MM.1S (cell line): ENCODE results near the gene MMP20.

Experiments
- DNase-seq: peaks from one replicate; pipeline ENCODE4 v3.0.0-alpha.2; 2015
- H2AFZ ChIP-seq: fragments of 300-600 bp; sonication (generic); 2 replicates; pipeline ENCODE4 v1.6.0; 2016; ENCODE audit warnings: antibody characterized with exemption, low read length
- H3F3A ChIP-seq: fragments of 300-600 bp; sonication (generic); 2 replicates; pipeline ENCODE4 v1.6.1; 2016; ENCODE audit warnings: mild to moderate bottlenecking, antibody characterized with exemption, low read length, moderate library complexity, mixed read lengths; ENCODE audit not compliant: insufficient read depth
- H3K27ac ChIP-seq: fragments of 300-600 bp; sonication (generic); 2 replicates; pipeline ENCODE4 v1.5.1; 2016; ENCODE audit warnings: mild to moderate bottlenecking, low read length
- H3K27me3 ChIP-seq: fragments of 300-600 bp; sonication (generic); replicated peaks from 2 replicates; pipeline ENCODE4 v1.6.0; 2016; ENCODE audit warnings: low read length; ENCODE audit not compliant: insufficient read depth
- H3K36me3 ChIP-seq: fragments of 300-600 bp; sonication (generic); replicated peaks from 2 replicates; pipeline ENCODE4 v1.6.1; 2016; ENCODE audit warnings: mild to moderate bottlenecking, low read length, mixed read lengths; ENCODE audit not compliant: insufficient read depth
- H3K4me1 ChIP-seq: fragments of 300-600 bp; sonication (generic); 2 replicates; pipeline ENCODE4 v1.6.1; 2016; ENCODE audit warnings: low read length, mixed read lengths
- H3K4me2 ChIP-seq: fragments of 300-600 bp; sonication (generic); 2 replicates; pipeline ENCODE4 v1.6.0; 2016; ENCODE audit warnings: low read depth, low read length
- H3K4me3 ChIP-seq: fragments of 300-600 bp; sonication (generic); 2 replicates; pipeline ENCODE4 v1.5.1; 2016; ENCODE audit warnings: low read length, mixed read lengths
- H3K79me2 ChIP-seq: fragments of 300-600 bp; sonication (generic); 2 replicates; pipeline ENCODE4 v1.6.1; 2016; ENCODE audit warnings: mixed run types, low read length, mixed read lengths
- H3K9ac ChIP-seq: fragments of 300-600 bp; sonication (generic); 2 replicates; pipeline ENCODE4 v1.6.1; 2016; ENCODE audit warnings: low read length, mixed read lengths
- H3K9me2 ChIP-seq: fragments of 300-600 bp; sonication (generic); replicated peaks from 2 replicates; pipeline ENCODE4 v1.6.1; 2016; ENCODE audit warnings: mild to moderate bottlenecking, low read length, mixed read lengths; ENCODE audit not compliant: insufficient read depth
- H3K9me3 ChIP-seq: fragments of 300-600 bp; sonication (generic); replicated peaks from 2 replicates; pipeline ENCODE4 v1.6.1; 2016; ENCODE audit warnings: mild to moderate bottlenecking, low read length, mixed read lengths; ENCODE audit not compliant: insufficient read depth
- H4K20me1 ChIP-seq: fragments of 300-600 bp; sonication (generic); 2 replicates; pipeline ENCODE4 v1.6.1; 2016; ENCODE audit warnings: mild to moderate bottlenecking, low read length, moderate library complexity, mixed read lengths; ENCODE audit not compliant: insufficient read depth
- EZH2 ChIP-seq: fragments of 300-600 bp; sonication (generic); optimal IDR thresholded peaks from 2 replicates; pipeline ENCODE3; 2017; ENCODE audit warnings: low read depth, mild to moderate bottlenecking, antibody characterized with exemption, low read length, mixed read lengths
- EZH2phosphoT487 ChIP-seq: fragments of 300-600 bp; sonication (generic); IDR thresholded peaks from 2 replicates; pipeline ENCODE4 v1.6.1; 2018; ENCODE audit warnings: antibody characterized with exemption, low read length
- TF ChIP-seq, protein P1 (sequence below): fragments of 300-600 bp; sonication (generic); IDR thresholded peaks from 2 replicates; pipeline ENCODE4 v1.5.1; 2016; ENCODE audit warnings: antibody characterized with exemption, low read length, mixed read lengths

Gene MMP20

DNA sequence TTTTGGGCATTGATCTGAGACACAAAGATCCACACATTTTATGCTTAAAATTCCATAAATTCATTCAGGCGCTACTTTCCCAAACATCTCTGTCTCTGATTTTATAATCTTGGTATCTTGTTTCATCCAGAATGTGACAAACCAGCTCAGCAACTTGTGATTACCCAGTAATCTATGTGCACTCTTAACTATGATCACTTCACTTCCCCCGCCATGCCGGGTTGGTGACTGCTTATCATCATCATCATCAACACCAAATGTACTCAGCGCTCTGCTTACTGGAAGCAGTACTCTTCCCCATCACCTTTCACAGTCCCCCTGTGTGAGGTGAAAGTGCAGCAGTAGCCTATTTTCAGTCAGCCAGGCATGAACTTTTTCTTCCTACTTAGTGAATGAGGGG is 79.4 kb downstream of the MMP20 start:
- Histone ChIP-seq H3K4me3 (no peak overlapping the region), H3K27me3 (no peaks in the 10 kb centered on the region), H3K79me2 (no peaks in the 10 kb centered on the region), H3K4me2 (no peak overlapping the region), H4K20me1 (no peaks in the 10 kb centered on the region), H3K4me1 (no peaks in the 10 kb centered on the region), H3K27ac (no peak overlapping the region), H3K9me2 (no peaks in the 10 kb centered on the region), H2AFZ (no peak overlapping the region), H3K9me3 (no peaks in the 10 kb centered on the region), H3F3A (no peaks in the 10 kb centered on the region), H3K36me3 (no peaks in the 10 kb centered on the region), H3K9ac (no peak overlapping the region)
- TF ChIP-seq EZH2 (no peak), EZH2phosphoT487 (no peak)
- TF ChIP-seq, protein P1, sequence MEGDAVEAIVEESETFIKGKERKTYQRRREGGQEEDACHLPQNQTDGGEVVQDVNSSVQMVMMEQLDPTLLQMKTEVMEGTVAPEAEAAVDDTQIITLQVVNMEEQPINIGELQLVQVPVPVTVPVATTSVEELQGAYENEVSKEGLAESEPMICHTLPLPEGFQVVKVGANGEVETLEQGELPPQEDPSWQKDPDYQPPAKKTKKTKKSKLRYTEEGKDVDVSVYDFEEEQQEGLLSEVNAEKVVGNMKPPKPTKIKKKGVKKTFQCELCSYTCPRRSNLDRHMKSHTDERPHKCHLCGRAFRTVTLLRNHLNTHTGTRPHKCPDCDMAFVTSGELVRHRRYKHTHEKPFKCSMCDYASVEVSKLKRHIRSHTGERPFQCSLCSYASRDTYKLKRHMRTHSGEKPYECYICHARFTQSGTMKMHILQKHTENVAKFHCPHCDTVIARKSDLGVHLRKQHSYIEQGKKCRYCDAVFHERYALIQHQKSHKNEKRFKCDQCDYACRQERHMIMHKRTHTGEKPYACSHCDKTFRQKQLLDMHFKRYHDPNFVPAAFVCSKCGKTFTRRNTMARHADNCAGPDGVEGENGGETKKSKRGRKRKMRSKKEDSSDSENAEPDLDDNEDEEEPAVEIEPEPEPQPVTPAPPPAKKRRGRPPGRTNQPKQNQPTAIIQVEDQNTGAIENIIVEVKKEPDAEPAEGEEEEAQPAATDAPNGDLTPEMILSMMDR, result no peak
- DNase-seq, result no peak

GRCh38 chr11:102544594-102544993 is 80.5 kb downstream of the MMP20 start:
- no peak overlapping the region for H3K4me2 ChIP-seq
- H3K27ac ChIP-seq, result no peak overlapping the region
- no peaks in the 10 kb centered on the region for H3F3A ChIP-seq
- no peak for TF ChIP-seq EZH2
- TF ChIP-seq, protein P1, result no peak
- H3K27me3 ChIP-seq, result no peaks in the 10 kb centered on the region
- H4K20me1 ChIP-seq, result no peaks in the 10 kb centered on the region
- H3K9me3 ChIP-seq, result no peaks in the 10 kb centered on the region
- no peaks in the 10 kb centered on the region for H3K9me2 ChIP-seq
- no peaks in the 10 kb centered on the region for H3K4me1 ChIP-seq
- no peak overlapping the region for H3K4me3 ChIP-seq
- DNase-seq, result no peak
- no peaks in the 10 kb centered on the region for H3K79me2 ChIP-seq
- no peak overlapping the region for H2AFZ ChIP-seq
- no peaks in the 10 kb centered on the region for H3K36me3 ChIP-seq
- no peak overlapping the region for H3K9ac ChIP-seq

DNA sequence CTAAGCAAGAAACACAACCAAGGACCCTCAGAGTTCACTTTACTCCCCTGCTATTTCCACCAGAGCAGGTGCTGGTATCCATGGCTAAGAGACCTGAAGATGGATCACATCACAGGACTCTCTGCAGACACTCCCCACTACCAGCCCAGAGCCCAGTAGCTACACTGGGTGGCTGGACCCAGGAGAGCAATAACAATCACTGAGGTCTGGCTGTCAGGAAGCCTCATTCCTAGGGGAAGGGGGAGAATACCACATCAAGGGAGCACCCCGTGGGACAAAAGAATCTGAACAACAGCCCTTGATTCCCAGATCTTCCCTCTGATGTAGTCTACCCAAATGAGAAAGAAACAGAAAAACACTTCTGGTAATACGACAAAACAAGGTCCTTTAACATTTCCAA is 85.6 kb downstream of the MMP20 start:
- no peak overlapping the region for H3K9ac ChIP-seq
- H3F3A ChIP-seq, result no peaks in the 10 kb centered on the region
- H3K4me3 ChIP-seq, result no peak overlapping the region
- no peak for DNase-seq
- no peak overlapping the region for H2AFZ ChIP-seq
- TF ChIP-seq EZH2phosphoT487 (no peak), EZH2 (no peak)
- TF ChIP-seq, protein P1, result no peak
- no peaks in the 10 kb centered on the region for H3K36me3 ChIP-seq
- H3K27me3 ChIP-seq, result no peaks in the 10 kb centered on the region
- no peaks in the 10 kb centered on the region for H3K79me2 ChIP-seq
- no peak overlapping the region for H3K4me2 ChIP-seq
- H3K4me1 ChIP-seq, result no peaks in the 10 kb centered on the region
- no peaks in the 10 kb centered on the region for H4K20me1 ChIP-seq
- H3K27ac ChIP-seq, result no peak overlapping the region
- no peaks in the 10 kb centered on the region for H3K9me2 ChIP-seq
- no peaks in the 10 kb centered on the region for H3K9me3 ChIP-seq

DNA sequence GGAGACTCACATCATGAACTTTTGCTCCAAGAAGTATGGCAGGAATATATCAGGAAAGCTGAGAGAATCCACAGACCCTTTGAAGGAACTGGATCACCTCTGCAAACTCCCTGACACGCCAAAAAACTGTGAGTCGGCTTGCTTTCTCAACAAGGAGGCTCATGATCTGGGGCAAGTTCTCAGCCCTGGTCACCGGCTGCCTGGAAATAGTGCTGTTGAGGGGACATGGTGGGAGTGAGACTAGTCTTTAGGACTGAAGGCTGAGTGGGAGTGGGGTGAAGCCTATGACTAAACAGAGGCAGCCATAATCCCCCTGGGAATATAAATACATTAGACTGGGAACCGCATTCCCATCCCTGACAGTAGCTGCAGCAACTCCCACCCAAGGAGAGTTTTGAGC is 86.2 kb downstream of the MMP20 start:
- no peak overlapping the region for H3K4me3 ChIP-seq
- H3K36me3 ChIP-seq, result no peaks in the 10 kb centered on the region
- no peak overlapping the region for H2AFZ ChIP-seq
- no peaks in the 10 kb centered on the region for H3K4me1 ChIP-seq
- H3K79me2 ChIP-seq, result no peaks in the 10 kb centered on the region
- H3K4me2 ChIP-seq, result no peak overlapping the region
- H3K27ac ChIP-seq, result no peak overlapping the region
- no peak overlapping the region for H3K9ac ChIP-seq
- no peaks in the 10 kb centered on the region for H3K27me3 ChIP-seq
- H3K9me3 ChIP-seq, result no peaks in the 10 kb centered on the region
- H3F3A ChIP-seq, result no peaks in the 10 kb centered on the region
- no peaks in the 10 kb centered on the region for H4K20me1 ChIP-seq
- DNase-seq, result no peak
- TF ChIP-seq, protein P1, result no peak
- TF ChIP-seq EZH2phosphoT487, result no peak
- H3K9me2 ChIP-seq, result no peaks in the 10 kb centered on the region
